Choroid plexus epithelial cell (primary cell): ENCODE data around the gene SLC1A2.

Experiments used
- DNase-seq: peaks from one replicate; pipeline ENCODE4 v3.0.0-alpha.2; 2010; ENCODE audit warnings: low read depth
- H3K4me3 ChIP-seq: 2 replicates; pipeline ENCODE4 v1.5.1; 2011; ENCODE audit warnings: low read depth, mild to moderate bottlenecking, control low read depth, low read length, moderate library complexity
- TF ChIP-seq, protein P1 (sequence below): conservative IDR thresholded peaks from 2 replicates; pipeline ENCODE4 v1.5.1; 2011; ENCODE audit warnings: low read depth, mild to moderate bottlenecking, control low read depth, inconsistent platforms, low read length, moderate library complexity

The SLC1A2 gene

GRCh38 chr11:35419184-35419829 is at the start of gene SLC1A2:
TSS of gene SLC1A2 (minus strand) at chr11:35419558. CDS start at chr11:35418966, 592 bp downstream.
- H3K4me3 ChIP-seq: peak within 1 kb of the TSS; percentile 53
- DNase-seq: peak; percentile 26
- TF ChIP-seq, protein P1, sequence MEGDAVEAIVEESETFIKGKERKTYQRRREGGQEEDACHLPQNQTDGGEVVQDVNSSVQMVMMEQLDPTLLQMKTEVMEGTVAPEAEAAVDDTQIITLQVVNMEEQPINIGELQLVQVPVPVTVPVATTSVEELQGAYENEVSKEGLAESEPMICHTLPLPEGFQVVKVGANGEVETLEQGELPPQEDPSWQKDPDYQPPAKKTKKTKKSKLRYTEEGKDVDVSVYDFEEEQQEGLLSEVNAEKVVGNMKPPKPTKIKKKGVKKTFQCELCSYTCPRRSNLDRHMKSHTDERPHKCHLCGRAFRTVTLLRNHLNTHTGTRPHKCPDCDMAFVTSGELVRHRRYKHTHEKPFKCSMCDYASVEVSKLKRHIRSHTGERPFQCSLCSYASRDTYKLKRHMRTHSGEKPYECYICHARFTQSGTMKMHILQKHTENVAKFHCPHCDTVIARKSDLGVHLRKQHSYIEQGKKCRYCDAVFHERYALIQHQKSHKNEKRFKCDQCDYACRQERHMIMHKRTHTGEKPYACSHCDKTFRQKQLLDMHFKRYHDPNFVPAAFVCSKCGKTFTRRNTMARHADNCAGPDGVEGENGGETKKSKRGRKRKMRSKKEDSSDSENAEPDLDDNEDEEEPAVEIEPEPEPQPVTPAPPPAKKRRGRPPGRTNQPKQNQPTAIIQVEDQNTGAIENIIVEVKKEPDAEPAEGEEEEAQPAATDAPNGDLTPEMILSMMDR: no peak

DNA sequence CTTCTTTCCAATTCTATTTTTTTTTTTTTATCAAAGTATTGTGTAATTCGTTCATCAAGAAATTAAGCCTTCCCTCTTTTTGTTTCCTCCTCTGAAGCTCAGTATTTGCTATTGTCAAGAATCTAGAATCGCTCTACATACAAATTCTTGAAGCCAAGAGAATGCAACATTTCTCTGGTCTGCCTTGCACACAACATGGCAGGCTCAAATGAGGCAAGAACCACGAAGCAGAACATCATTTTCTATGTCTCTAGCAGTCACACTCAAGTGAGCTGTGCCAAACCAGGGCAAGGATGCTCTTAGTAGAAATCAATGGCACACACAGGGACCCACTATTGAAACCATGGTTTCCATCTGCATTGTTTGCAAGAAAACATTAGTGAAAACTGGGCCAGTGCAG is 46.7 kb upstream of the SLC1A2 start:
- TF ChIP-seq, protein P1: no peak
- DNase-seq: no peak
- no peak overlapping the region for H3K4me3 ChIP-seq

GRCh38 chr11:35464308-35464707 is 45.0 kb upstream of the SLC1A2 start:
- DNase-seq: no peak
- TF ChIP-seq, protein P1: peak; percentile 20
- no peak overlapping the region for H3K4me3 ChIP-seq

DNA sequence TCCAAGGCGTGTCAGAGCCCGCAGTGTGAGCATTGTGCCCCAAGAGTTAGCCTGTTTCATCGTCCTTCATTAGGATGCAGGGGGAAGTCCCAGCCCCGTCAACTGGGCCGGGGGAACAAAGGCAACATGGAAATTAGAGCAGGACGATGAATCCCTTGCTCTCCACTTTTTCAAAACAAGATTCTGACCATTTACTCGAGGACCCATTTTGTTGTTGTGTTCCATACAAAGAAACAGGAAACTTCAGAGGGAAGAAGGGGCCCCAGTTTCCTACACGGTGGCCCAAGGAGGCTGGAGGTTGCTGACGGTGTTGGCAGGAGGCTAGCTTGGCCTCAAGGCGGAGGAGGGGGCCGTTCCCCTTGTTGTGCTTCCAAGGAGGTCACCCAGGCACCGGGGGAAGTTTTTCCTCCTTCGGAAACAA is 44.0 kb upstream of the SLC1A2 start:
- no peak overlapping the region for H3K4me3 ChIP-seq
- TF ChIP-seq, protein P1: no peak
- no peak for DNase-seq

DNA sequence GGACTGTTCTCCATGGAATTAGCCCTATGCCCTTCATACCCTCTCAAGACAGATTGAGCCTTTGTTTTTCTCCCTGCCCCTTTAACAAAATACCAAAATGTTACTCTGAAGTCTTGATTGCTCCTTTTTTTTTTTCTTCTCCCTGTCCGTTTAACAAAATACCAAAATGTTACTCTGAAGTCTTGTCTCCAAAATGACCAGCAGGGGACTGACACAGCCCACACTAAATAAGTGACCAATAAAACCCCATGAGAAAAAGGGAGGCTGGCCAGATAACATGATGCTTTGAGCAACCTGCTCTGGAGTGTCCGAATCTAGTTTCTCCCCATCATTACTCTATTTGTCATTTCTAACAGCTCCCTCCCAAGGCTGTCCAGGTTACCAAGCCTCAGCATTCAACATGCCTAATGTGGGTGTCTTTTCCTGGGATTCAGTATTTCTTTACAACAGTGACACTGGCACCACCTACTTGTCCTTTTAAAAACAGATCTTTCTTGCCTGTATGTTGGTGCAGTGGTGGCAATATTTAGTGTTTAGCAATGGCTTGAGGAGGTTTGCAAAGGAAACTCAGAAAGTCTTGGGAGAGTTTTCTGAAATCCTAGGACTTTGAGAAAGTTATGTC is 42.7 kb upstream of the SLC1A2 start:
- TF ChIP-seq, protein P1: no peak
- no peak overlapping the region for H3K4me3 ChIP-seq

DNA sequence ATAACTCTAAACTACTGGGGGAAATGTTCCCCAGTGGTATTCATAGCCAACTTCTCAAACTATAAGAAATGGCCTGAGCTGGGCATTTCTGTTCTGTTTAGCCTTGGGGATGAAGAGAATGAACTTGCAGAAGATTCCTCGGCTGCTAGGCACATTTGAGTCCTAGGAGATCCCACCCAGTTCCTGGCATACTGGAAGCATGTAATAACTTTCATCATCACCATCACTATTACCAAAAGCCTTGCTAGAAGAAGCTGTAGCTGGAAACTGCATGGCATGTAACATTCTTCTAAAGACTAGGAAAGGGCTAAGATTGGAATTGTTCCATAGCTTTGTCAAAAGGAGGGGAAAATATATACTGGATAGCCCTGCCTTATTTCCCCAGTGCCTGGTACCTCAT is 40.1 kb upstream of the SLC1A2 start:
- no peak overlapping the region for H3K4me3 ChIP-seq
- no peak for DNase-seq
- TF ChIP-seq, protein P1: no peak

More for the DNA sequence above, 42.7 kb upstream of the SLC1A2 start:
- no peak for DNase-seq

DNA sequence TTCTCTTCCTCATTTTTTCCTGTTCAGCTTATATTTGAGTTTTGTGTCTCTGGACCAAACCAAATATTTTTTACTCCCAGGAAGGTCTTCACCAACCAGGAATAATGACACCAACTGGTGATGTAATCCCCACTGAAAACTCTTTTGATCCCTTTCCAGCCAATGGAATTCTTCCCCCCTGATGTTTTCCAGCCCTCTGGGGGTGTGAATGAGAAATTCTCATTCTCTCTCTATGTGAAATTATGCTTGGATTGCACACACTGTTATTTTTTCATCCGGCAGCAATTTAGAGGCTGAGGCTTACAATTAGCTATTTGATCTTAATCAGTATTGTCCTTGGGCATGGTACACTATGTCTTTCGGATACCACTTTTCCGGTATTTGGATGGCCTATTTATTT is 39.5 kb upstream of the SLC1A2 start:
- H3K4me3 ChIP-seq: no peak overlapping the region
- DNase-seq: peak; percentile 23
- TF ChIP-seq, protein P1: no peak
